GM18526 (cell line): ENCODE measurements around the gene GNPAT.

Source experiments
- POLR2A ChIP-seq: IDR thresholded peaks from 3 replicates; pipeline ENCODE4 v1.6.1; 2011; ENCODE audit not compliant: insufficient read length; ENCODE audit errors: extremely low read depth

GNPAT gene

DNA sequence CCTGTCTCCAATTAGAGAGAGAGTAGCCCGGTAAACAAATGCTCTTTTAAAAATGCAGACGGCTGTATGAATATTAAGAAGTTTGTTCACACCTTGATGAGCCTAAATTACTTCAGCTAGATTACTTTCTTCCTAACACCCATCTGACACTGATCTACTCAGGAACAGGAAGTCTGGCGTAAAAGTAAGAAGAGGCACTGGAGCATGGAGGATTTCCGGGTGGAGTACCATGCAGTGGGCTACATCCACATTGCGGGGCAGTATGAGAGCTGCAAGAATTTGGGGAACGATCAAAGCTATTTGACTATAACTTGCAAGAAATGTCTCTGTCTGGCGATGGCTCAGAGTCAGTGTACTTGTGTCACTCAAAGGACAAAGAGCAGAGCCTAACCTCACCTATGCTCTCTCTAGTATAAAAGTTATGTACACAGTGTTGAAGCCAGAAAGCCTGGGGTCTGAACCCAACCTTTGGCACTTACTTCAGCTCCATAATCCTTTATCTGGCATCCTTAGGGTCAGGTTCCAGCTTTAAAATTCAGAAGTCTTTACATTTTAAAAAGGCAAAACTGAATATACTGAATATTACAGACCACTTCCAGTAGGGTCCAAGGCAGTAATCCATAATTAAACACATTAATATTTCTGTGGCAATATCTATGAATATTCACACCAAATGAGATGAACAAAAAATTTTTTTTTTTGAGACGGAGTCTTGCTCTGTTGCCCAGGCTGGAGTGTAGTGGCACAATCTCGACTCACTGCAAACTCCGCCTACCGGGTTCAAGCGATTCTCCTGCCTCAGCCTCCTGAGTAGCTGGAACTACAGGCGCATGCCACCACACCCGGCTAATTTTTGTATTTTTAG, 7.9 kb upstream of the GNPAT start:
- TF ChIP-seq POLR2A = no peak

- TF ChIP-seq POLR2A = no peak
These were observed 7.1 kb upstream of the GNPAT start for GRCh38 chr1:231233735-231234417.

- TF ChIP-seq POLR2A = no peak
These were observed 6.5 kb upstream of the GNPAT start for GRCh38 chr1:231234506-231234905.

GRCh38 chr1:231235526-231236207, 5.3 kb upstream of the GNPAT start:
- TF ChIP-seq POLR2A = no peak

- TF ChIP-seq POLR2A = no peak
These were observed 4.8 kb upstream of the GNPAT start for GRCh38 chr1:231236208-231236591.

GRCh38 chr1:231236938-231237337, 4.1 kb upstream of the GNPAT start:
- TF ChIP-seq POLR2A = no peak

GRCh38 chr1:231238298-231238697, 2.7 kb upstream of the GNPAT start:
- no peak for TF ChIP-seq POLR2A

GRCh38 chr1:231240531-231240882, 505 bp upstream of the GNPAT start:
- TF ChIP-seq POLR2A = no peak

DNA sequence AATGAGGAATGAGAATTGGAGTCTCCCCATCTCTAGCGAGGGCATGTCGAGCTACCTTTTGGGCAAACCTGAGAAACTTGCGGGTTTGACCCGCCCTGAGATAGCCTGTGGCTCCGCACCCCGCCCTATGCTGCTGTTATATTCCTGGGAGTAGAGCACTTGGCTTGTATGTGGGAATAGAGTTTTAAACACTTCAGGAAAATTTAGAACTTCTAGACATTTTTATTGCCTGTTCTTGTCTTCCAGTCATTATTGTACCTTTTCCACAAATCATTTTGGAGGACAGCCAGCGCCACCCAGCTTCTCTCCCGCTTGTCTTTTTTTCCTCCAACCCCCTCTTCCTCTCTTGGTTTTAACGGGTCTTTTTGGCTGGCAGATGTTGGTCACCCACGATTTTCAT, 738 bp downstream of the GNPAT start:
- no peak for TF ChIP-seq POLR2A

DNA sequence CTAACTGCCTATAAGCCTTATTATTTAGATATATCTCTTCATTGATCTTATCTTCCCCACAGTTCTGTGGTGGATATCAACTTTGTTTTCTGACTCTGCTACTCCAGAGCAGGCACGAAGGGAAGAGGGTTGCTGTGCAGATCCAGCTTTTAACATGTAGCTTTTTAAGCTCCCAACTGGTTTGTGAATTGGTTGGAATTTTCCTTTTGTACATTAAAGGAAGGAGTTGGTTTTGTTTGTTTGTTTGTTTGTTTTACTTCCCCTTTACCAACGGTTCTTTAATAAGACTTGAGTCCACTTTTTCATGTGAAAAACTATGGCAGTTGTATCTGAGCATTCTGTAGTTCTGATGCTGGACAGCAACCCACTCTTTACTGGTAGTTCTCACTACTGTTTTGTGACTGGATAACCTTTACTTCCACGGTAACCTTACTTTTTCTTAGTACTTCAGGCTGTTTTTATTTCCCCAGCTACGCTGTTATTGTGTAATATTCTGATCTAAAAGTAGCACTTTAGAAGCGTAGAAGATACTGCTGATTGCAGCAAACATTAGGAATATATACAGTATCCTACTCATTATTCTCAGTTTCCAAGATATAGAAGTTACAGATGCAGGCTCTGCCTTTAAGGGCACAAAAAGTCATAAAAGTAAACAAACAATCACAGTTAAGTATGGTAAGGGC, 1.6 kb downstream of the GNPAT start:
- no peak for TF ChIP-seq POLR2A

- no peak for TF ChIP-seq POLR2A
These were observed 7.8 kb downstream of the GNPAT start for GRCh38 chr1:231248778-231249177.

DNA sequence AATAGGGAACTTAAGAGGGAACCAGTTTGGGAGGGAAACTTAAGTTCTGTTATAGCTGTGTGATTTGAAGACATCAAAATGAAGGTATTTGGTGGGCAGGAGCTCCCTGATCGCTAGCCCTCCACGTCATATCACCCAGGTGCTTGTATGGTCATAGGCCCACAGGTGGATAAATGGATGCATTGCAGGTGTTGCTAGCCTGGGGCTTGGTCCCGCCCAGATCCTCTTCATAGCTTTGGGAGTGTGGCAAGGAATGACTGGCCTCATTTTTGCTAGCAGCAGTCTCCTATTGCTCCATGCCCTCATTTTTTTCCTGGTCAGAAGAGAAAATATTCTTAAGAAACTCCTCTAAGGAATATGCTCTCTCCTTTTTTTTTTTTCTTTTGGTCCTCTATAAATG, 11.3 kb downstream of the GNPAT start:
- no peak for TF ChIP-seq POLR2A

GRCh38 chr1:231260351-231260750, 19.3 kb downstream of the GNPAT start:
- TF ChIP-seq POLR2A = no peak

DNA sequence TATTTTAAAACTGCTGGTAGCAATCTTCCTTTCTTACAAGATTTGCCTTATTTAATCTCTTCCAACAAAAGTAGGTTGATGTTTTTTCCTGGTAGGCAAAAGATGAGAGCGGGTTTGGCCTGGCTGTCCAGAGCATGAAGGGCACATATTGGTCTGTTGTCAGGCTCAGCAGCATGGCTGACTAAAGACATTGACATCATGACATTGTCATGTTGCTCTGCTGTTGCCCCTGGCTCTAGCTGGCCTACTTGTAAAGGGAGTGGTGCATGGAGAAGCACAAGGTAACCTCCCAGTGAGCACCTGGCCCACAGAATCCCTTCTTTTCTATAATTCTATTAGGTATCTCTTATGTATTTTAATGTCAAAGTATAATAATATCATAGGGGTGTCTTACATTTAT, 23.6 kb downstream of the GNPAT start:
- TF ChIP-seq POLR2A = no peak

GRCh38 chr1:231265379-231265778, 24.4 kb downstream of the GNPAT start:
- no peak for TF ChIP-seq POLR2A
